HCT116 (cell line): ENCODE measurements around the gene MYO3B. TPM values are rescaled to one million over a fixed set of nuclear protein-coding genes. Genes with fewer than 3 reads are reported as not detected.

ENCODE experiments used
- ATAC-seq: fragments of 200-7000 bp; cut with Tn5 transposase; 2 replicates; pipeline ENCODE4 v1.9.1; 2020; ENCODE audit warnings: mild to moderate bottlenecking, moderate library complexity
- BruUV-seq: library from RNA; stranded (reverse); fragments of 400-500 nt; replicated peaks from 2 replicates; lab custom pipeline; 2021; lab: Mats Ljungman, UMichigan
- CTCF ChIA-PET: fragments of 300-600 bp; sonication (Branson Sonifier 250); formaldehyde crosslinking; loops from one replicate; lab custom pipeline; 2021; ENCODE audit warnings: antibody characterized with exemption; lab: Charles Lee
- POLR2A ChIA-PET: fragments of 300-600, 350-600 bp; sonication (Branson Sonifier 250); formaldehyde crosslinking; loops from one replicate; lab custom pipeline; 2021; ENCODE audit warnings: antibody characterized with exemption; lab: Charles Lee
- RAD21 ChIA-PET, 2 experiments: fragments of 300-600 bp; sonication (Branson Sonifier 250); formaldehyde crosslinking; loops; one replicate each; lab custom pipeline; 2023; ENCODE audit warnings: low total read pairs in 2 of 2; ENCODE audit not compliant: uncharacterized antibody in 2 of 2, unreplicated experiment in 2 of 2, low non-redundant PET in 1 of 2; lab: Charles Lee
- DNase-seq: peaks from one replicate; pipeline ENCODE4 v3.0.0-alpha.2; 2010; ENCODE audit warnings: low read depth, low spot score
- H2AFZ ChIP-seq: fragments of 200-600 bp; shearing (Covaris generic), sonication (generic); 2 replicates; pipeline ENCODE4 v1.6.1; 2017; ENCODE audit warnings: low read depth, mixed run types, mixed read lengths, antibody characterized with exemption, low read length; ENCODE audit not compliant: poor library complexity, severe bottlenecking
- H3K27ac ChIP-seq: 2 replicates; pipeline ENCODE4 v1.5.1; 2012; ENCODE audit warnings: low read depth, low read length
- H3K27me3 ChIP-seq: fragments of 200-600 bp; sonication (generic); 2 replicates; pipeline ENCODE4 v1.6.1; 2016; ENCODE audit warnings: mixed run types, low read length, mixed read lengths; ENCODE audit not compliant: insufficient read depth
- H3K36me3 ChIP-seq, 2 experiments: fragments of 200-500 bp in 1 of 2; fragments of 200-600 bp in 1 of 2; sonication (Bioruptor generic) in 1 of 2; sonication (generic) in 1 of 2; 2 replicates each; pipeline versions ENCODE4 v1.5.1 to v1.6.1; 2014 to 2016; ENCODE audit warnings: low read length in 2 of 2, inconsistent platforms in 1 of 2, mixed read lengths in 1 of 2, mixed run types in 1 of 2; ENCODE audit not compliant: insufficient read depth in 2 of 2, control insufficient read depth in 1 of 2
- H3K4me1 ChIP-seq, 2 experiments: fragments of 200-600 bp in 1 of 2; sonication (generic) in 1 of 2; 2 replicates each; pipeline versions ENCODE4 v1.5.1 to v1.6.1; 2012 to 2017; ENCODE audit warnings: low read length in 2 of 2, inconsistent platforms in 1 of 2, mild to moderate bottlenecking in 1 of 2, mixed read lengths in 1 of 2, mixed run types in 1 of 2, moderate library complexity in 1 of 2; ENCODE audit not compliant: insufficient read depth in 2 of 2, control insufficient read depth in 1 of 2
- H3K4me2 ChIP-seq: fragments of 200-600 bp; sonication (generic); 2 replicates; pipeline ENCODE4 v1.6.1; 2017; ENCODE audit warnings: mixed run types, low read length, mixed read lengths
- H3K4me3 ChIP-seq, 2 experiments: fragments of 200-600 bp in 1 of 2; sonication (generic) in 1 of 2; replicated peaks in 1 of 2; 2 replicates each; pipeline ENCODE4 v1.5.1; 2011 to 2016; ENCODE audit warnings: low read length in 2 of 2, control low read depth in 1 of 2, low read depth in 1 of 2, mild to moderate bottlenecking in 1 of 2, mixed read lengths in 1 of 2, mixed run types in 1 of 2
- H3K79me2 ChIP-seq: fragments of 200-600 bp; sonication (generic); 2 replicates; pipeline ENCODE4 v1.6.1; 2017; ENCODE audit warnings: mild to moderate bottlenecking, mixed run types, low read length, moderate library complexity, mixed read lengths; ENCODE audit not compliant: insufficient read depth
- H3K9ac ChIP-seq: fragments of 200-600 bp; sonication (generic); 2 replicates; pipeline ENCODE4 v1.6.1; 2016; ENCODE audit warnings: low read length, mixed read lengths
- H3K9me2 ChIP-seq: fragments of 200-600 bp; sonication (generic), shearing (Covaris generic); 2 replicates; pipeline ENCODE4 v1.6.1; 2017; ENCODE audit warnings: mixed run types, mild to moderate bottlenecking, moderate library complexity; ENCODE audit not compliant: insufficient read depth
- H3K9me3 ChIP-seq, 2 experiments: fragments of 200-500 bp in 1 of 2; fragments of 200-600 bp in 1 of 2; sonication (Bioruptor generic) in 1 of 2; sonication (generic) in 1 of 2; 2 replicates each; pipeline ENCODE4 v1.6.1; 2014 to 2017; ENCODE audit warnings: low read length in 2 of 2, mixed read lengths in 2 of 2, inconsistent platforms in 1 of 2, low read depth in 1 of 2, mild to moderate bottlenecking in 1 of 2, mixed run types in 1 of 2, moderate library complexity in 1 of 2; ENCODE audit not compliant: control insufficient read depth in 1 of 2, insufficient read depth in 1 of 2
- H4K20me1 ChIP-seq: fragments of 200-600 bp; sonication (generic), shearing (Covaris generic); 2 replicates; pipeline ENCODE4 v1.6.1; 2017; ENCODE audit warnings: mixed run types, mild to moderate bottlenecking, moderate library complexity; ENCODE audit not compliant: insufficient read depth
- EGR1 ChIP-seq: IDR thresholded peaks from 2 replicates; pipeline ENCODE4 v1.6.1; 2012; ENCODE audit warnings: low read depth
- ELF1 ChIP-seq: IDR thresholded peaks from 2 replicates; pipeline ENCODE4 v1.6.1; 2012; ENCODE audit warnings: low read depth, borderline replicate concordance
- EZH2phosphoT487 ChIP-seq: fragments of 200-600 bp; IDR thresholded peaks from 2 replicates; pipeline ENCODE4 v1.6.1; 2018; ENCODE audit warnings: antibody characterized with exemption, borderline replicate concordance
- FOSL1 ChIP-seq: IDR thresholded peaks from 2 replicates; pipeline ENCODE4 v1.6.1; 2012; ENCODE audit warnings: low read depth
- JUND ChIP-seq: IDR thresholded peaks from 2 replicates; pipeline ENCODE4 v1.6.1; 2012
- RAD21 ChIP-seq: IDR thresholded peaks from 2 replicates; pipeline ENCODE4 v1.6.1; 2012; ENCODE audit warnings: low read depth, mild to moderate bottlenecking
- SIN3A ChIP-seq: IDR thresholded peaks from 2 replicates; pipeline ENCODE4 v1.6.1; 2012; ENCODE audit warnings: low read depth
- SP1 ChIP-seq: IDR thresholded peaks from 2 replicates; pipeline ENCODE4 v1.6.1; 2012; ENCODE audit warnings: low read depth
- SRF ChIP-seq: IDR thresholded peaks from 2 replicates; pipeline ENCODE4 v1.6.1; 2012; ENCODE audit warnings: low read depth
- ZFX ChIP-seq: fragments of 450-650 bp; IDR thresholded peaks from 2 replicates; pipeline ENCODE4 v1.6.1; 2017
- ZNF274 ChIP-seq: fragments of 200-500 bp; sonication (Bioruptor generic); IDR thresholded peaks from 2 replicates; pipeline ENCODE4 v1.6.1; 2014; ENCODE audit warnings: mild to moderate bottlenecking, low read depth, low read length, inconsistent platforms
- intact Hi-C: fragments of 100-400 bp; cut with micrococcal nuclease; formaldehyde crosslinking; loops from 2 replicates; pipeline ENCODE4 v1.10.0; 2022
- total RNA-seq: library from RNA; stranded (reverse); gene quantifications from one replicate; pipeline ENCODE4 v1.2.1, GENCODE V29; 2021; ENCODE audit not compliant: unreplicated experiment
- TF ChIP-seq, protein P1 (sequence below): IDR thresholded peaks from 2 replicates; pipeline ENCODE4 v1.6.1; 2012
- TF ChIP-seq, protein P2 (sequence below): IDR thresholded peaks from 2 replicates; pipeline ENCODE4 v1.6.1; 2011; ENCODE audit warnings: mild to moderate bottlenecking, low read length, moderate library complexity; ENCODE audit not compliant: insufficient replicate concordance; ENCODE audit errors: extremely low read depth

MYO3B gene
- total RNA-seq, 1 experiment from 2014 or later: not detected

DNA sequence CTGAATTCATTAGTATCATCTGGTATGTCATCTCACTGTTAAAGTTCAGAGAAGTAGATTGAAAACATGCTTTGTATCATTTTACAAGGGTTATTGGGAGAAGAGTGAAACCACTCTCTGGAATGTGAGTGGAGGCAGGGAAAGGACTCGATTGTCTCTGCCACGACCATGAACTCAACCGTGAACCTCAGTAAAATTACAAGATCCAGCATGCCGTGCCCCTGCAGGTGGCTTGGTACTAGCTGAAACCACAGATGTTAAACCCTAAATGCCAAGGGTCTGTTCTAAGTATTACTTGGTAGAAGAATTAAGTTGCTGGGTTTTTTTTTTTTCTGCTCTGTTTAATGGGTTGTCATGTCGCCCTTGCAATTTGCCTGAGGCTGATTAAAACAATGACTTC, 197.2 kb downstream of the MYO3B start:
- Histone ChIP-seq H4K20me1 (no peaks in the 10 kb centered on the region), H3K79me2 (no peaks in the 10 kb centered on the region), H3K27me3 (no peaks in the 10 kb centered on the region), H3K9ac (no peak overlapping the region), H2AFZ (no peak overlapping the region), H3K9me2 (no peaks in the 10 kb centered on the region), H3K27ac (no peak overlapping the region), H3K4me2 (no peak overlapping the region), H3K4me1 (no peaks in the 10 kb centered on the region), H3K36me3 (no peaks in the 10 kb centered on the region), H3K4me3 (no peak overlapping the region), H3K9me3 (no peaks in the 10 kb centered on the region)
- RAD21 ChIA-PET: no interaction called here
- intact Hi-C loops: no loop called here
- TF ChIP-seq RAD21 (no peak), EZH2phosphoT487 (no peak), EGR1 (no peak), ZNF274 (no peak), FOSL1 (no peak), ZFX (no peak), ELF1 (no peak), SIN3A (no peak), JUND (no peak), SRF (no peak), SP1 (no peak)
- TF ChIP-seq, protein P1, sequence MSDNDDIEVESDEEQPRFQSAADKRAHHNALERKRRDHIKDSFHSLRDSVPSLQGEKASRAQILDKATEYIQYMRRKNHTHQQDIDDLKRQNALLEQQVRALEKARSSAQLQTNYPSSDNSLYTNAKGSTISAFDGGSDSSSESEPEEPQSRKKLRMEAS: no peak
- TF ChIP-seq, protein P2, sequence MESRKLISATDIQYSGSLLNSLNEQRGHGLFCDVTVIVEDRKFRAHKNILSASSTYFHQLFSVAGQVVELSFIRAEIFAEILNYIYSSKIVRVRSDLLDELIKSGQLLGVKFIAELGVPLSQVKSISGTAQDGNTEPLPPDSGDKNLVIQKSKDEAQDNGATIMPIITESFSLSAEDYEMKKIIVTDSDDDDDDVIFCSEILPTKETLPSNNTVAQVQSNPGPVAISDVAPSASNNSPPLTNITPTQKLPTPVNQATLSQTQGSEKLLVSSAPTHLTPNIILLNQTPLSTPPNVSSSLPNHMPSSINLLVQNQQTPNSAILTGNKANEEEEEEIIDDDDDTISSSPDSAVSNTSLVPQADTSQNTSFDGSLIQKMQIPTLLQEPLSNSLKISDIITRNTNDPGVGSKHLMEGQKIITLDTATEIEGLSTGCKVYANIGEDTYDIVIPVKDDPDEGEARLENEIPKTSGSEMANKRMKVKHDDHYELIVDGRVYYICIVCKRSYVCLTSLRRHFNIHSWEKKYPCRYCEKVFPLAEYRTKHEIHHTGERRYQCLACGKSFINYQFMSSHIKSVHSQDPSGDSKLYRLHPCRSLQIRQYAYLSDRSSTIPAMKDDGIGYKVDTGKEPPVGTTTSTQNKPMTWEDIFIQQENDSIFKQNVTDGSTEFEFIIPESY: no peak
- no peak for ATAC-seq
- BruUV-seq: no TSS peak
- POLR2A ChIA-PET: no interaction called here
- DNase-seq: no peak
- CTCF ChIA-PET: interaction anchor here (1.1 kb wide), 1 partner anchor 14 kb away, joined by 4 read pairs; no protein-coding TSS in a partner anchor
